Common myeloid progenitor, CD34-positive (primary cell): ENCODE measurements around the gene APOA4.

Experiments used
- CTCF ChIA-PET: fragments of 350-600 bp; sonication (Branson Sonifier 250); formaldehyde crosslinking; loops from one replicate; lab custom pipeline; 2021; ENCODE audit warnings: antibody characterized with exemption; lab: Charles Lee
- POLR2A ChIA-PET: fragments of 350-600 bp; sonication (Branson Sonifier 250); formaldehyde crosslinking; loops from one replicate; lab custom pipeline; 2021; ENCODE audit warnings: antibody characterized with exemption; lab: Charles Lee
- DNase-seq, 3 donors: peaks; one replicate each; pipeline versions ENCODE4 v3.0.0 to v3.0.0-alpha.2; 2013
- H3K27ac ChIP-seq, 2 experiments: 1 replicate in 1 of 2; 2 replicates in 1 of 2; pipeline ENCODE4 v1.7.0; 2013; ENCODE audit warnings: inconsistent platforms in 2 of 2, low read length in 2 of 2, mild to moderate bottlenecking in 2 of 2, low read depth in 1 of 2, moderate library complexity in 1 of 2; ENCODE audit not compliant: severe bottlenecking in 2 of 2, insufficient read depth in 1 of 2, poor library complexity in 1 of 2
- H3K27me3 ChIP-seq, 5 experiments: replicated peaks in 2 of 5; 1 replicate in 3 of 5; 2 replicates in 2 of 5; pipeline versions ENCODE4 v1.6.1 to v1.7.0; 2013; ENCODE audit warnings: low read length in 4 of 5, mild to moderate bottlenecking in 2 of 5, moderate library complexity in 2 of 5, inconsistent platforms in 1 of 5; ENCODE audit not compliant: insufficient read depth in 5 of 5, control insufficient read depth in 4 of 5
- H3K36me3 ChIP-seq, 4 experiments: 1 replicate in 2 of 4; 2 replicates in 2 of 4; pipeline versions ENCODE4 v1.6.1 to v1.7.0; 2013; ENCODE audit warnings: low read length in 3 of 4, control low read depth in 1 of 4, mild to moderate bottlenecking in 1 of 4; ENCODE audit not compliant: control insufficient read depth in 4 of 4, insufficient read depth in 4 of 4
- H3K4me1 ChIP-seq, 4 experiments: 1 replicate in 3 of 4; 2 replicates in 1 of 4; pipeline versions ENCODE4 v1.6.1 to v1.7.1; 2013; ENCODE audit warnings: low read length in 3 of 4, mild to moderate bottlenecking in 3 of 4, control low read depth in 1 of 4, inconsistent platforms in 1 of 4, moderate library complexity in 1 of 4; ENCODE audit not compliant: control insufficient read depth in 4 of 4, insufficient read depth in 4 of 4; ENCODE audit errors: control extremely low read depth in 1 of 4
- H3K4me3 ChIP-seq, 7 experiments: 1 replicate in 4 of 7; 2 replicates in 3 of 7; pipeline versions ENCODE4 v1.5.1 to v1.7.0; 2013; ENCODE audit warnings: mild to moderate bottlenecking in 7 of 7, low read length in 6 of 7, moderate library complexity in 6 of 7, inconsistent platforms in 2 of 7, low read depth in 2 of 7, control low read depth in 1 of 7; ENCODE audit not compliant: insufficient read depth in 4 of 7, control insufficient read depth in 1 of 7; ENCODE audit errors: extremely low read depth in 1 of 7
- H3K9me3 ChIP-seq, 5 experiments: 1 replicate in 4 of 5; 2 replicates in 1 of 5; pipeline versions ENCODE4 v1.6.1 to v1.7.1; 2013; ENCODE audit warnings: low read length in 4 of 5, mild to moderate bottlenecking in 2 of 5, inconsistent platforms in 1 of 5, low read depth in 1 of 5, moderate library complexity in 1 of 5; ENCODE audit not compliant: control insufficient read depth in 4 of 5, insufficient read depth in 2 of 5; ENCODE audit errors: control extremely low read depth in 1 of 5
- WGBS: methylation state at CpG from one replicate; pipeline ENCODE4 v1.1.5; 2013; ENCODE audit not compliant: insufficient coverage; 5-methylcytosine and 5-hydroxymethylcytosine counted together

APOA4 gene

DNA sequence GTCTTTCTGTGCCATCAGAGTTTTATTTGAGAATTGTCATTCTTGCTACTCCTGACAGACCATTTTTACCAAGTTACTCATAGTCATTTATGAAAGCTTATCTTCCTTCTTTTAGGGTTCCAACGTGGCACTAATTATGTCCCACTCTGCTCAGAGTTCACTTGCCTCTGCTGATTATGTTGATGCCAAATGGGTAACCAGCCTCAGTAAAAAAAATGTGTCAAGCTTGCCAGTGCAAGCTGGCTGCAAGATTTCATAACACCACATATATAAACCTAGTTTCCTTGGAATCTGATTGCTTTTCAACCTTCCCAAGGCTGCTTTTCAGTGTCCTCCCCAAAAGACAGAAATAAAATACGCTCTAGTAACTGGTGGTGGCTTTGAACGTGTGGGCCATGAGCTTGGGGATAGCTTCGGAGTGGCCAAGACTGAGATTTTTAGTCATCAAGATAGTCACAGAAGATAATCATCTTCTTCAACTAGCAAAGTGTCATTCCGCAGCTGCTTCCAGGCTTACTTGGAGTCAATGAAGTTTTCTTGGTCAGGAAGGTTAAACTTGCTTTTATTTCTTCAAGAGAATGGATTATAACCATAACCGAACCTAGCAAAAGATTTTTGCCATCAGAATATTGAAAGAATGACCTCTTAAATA, 43.8 kb upstream of the APOA4 start:
- no peak for DNase-seq
- Histone ChIP-seq H3K4me1 (peaks cover 14 to 33% (median 31%) of the 10 kb centered on the region in 4 experiments), H3K27me3 (no peaks in the 10 kb centered on the region), H3K9me3 (no peaks in the 10 kb centered on the region), H3K27ac (no peak overlapping the region), H3K36me3 (peaks cover 36 to 84% (median 68%) of the 10 kb centered on the region in 4 experiments), H3K4me3 (no peak overlapping the region)
- CTCF ChIA-PET, result interaction anchor here (0.9 to 2.1 kb wide), 8 partner anchors 8 to 54 kb away, joined by 3 to 7 read pairs (median 4); no protein-coding TSS in a partner anchor
- WGBS, result 96% methylated on average over 3 of the region's 6 CpGs
- POLR2A ChIA-PET, result no interaction called here

DNA sequence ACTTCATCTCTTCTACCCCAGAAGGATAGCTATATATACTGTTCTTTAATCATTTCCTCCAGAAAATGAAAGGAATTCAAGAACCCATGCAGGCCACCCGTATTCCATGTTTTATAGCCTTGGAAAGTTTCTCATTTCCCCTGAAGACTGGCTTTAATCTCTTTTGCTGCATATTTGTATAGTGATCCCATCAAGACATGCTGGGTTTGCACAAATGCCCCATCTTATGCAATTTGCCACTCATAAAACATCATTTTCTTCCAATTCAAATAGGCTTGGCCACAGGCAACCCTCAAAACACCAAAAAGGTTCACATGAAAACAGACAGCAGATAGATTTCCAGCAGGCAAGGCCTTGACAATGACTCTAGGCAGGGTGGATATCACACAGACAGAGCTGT, 42.6 kb upstream of the APOA4 start:
- H3K4me1 ChIP-seq, result peaks cover 9 to 21% (median 19%) of the 10 kb centered on the region in 4 experiments
- ChIA-PET POLR2A (interaction anchor here (0.6 kb wide), 1 partner anchor 12 kb away, joined by 4 read pairs; no protein-coding TSS in a partner anchor), CTCF (interaction anchor here (0.8 to 2.1 kb wide), 6 partner anchors 10 to 258 kb away, joined by 3 to 7 read pairs (median 4); partner anchors contain the start of gene APOA5)
- no peaks in the 10 kb centered on the region for H3K27me3 ChIP-seq
- no peaks in the 10 kb centered on the region for H3K9me3 ChIP-seq
- no peak overlapping the region for H3K4me3 ChIP-seq
- no peak for DNase-seq
- no peak overlapping the region for H3K27ac ChIP-seq
- 80% methylated on average over 1 of the region's 1 CpG for WGBS
- H3K36me3 ChIP-seq, result peaks cover 41 to 86% (median 70%) of the 10 kb centered on the region in 4 experiments

DNA sequence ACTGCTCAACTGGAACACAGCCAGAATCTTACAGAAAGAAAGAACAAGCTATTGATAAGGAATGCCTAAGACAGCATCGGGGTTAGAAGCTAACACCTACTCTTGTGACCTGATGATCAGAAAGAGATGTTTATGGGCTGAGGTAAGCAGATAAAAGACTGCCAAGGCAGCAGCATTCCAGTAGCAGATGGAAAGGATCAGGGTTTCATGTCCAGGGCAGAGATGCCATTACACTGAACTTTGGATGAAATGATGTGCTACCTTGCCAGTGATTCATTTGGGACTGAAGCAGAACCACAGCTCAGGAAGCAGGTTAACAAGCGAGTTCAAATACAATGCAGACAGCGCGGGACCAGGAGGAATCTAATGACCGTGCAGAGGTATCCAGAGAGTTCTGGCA, 41.4 kb upstream of the APOA4 start:
- Histone ChIP-seq H3K27me3 (no peaks in the 10 kb centered on the region), H3K36me3 (peaks cover 46 to 91% (median 74%) of the 10 kb centered on the region in 4 experiments), H3K4me1 (peaks cover 4 to 10% (median 8%) of the 10 kb centered on the region in 4 experiments), H3K9me3 (no peaks in the 10 kb centered on the region), H3K4me3 (no peak overlapping the region), H3K27ac (no peak overlapping the region)
- POLR2A ChIA-PET, result no interaction called here
- CTCF ChIA-PET, result interaction anchor here (0.6 to 4.0 kb wide), 7 partner anchors 10 to 259 kb away, joined by 3 to 12 read pairs (median 4); no protein-coding TSS in a partner anchor
- DNase-seq, result no peak
- 95% methylated on average over 5 of the region's 5 CpGs for WGBS

DNA sequence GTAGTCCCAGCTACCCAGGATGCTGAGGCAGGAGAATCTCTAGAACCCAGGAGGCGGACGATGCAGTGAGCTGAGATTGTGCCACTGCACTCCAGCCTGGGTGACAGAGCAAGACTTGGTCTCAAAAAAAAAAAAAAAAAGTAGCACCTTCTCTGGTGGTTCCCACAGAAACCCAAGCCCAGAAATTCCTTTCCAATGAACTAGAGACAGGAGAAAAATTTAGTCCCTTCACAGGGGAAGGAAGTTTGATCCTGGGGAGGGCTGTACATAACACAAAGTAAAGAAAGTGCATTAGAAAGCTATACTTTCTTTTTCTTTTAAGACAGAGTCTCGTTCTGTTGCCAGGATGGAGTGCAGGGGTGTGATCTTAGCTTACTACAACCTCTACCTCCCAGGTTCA, 39.8 kb upstream of the APOA4 start:
- peaks cover 0 to 5% (median 0%) of the 10 kb centered on the region in 4 experiments for H3K4me1 ChIP-seq
- peaks cover 39 to 96% (median 76%) of the 10 kb centered on the region in 4 experiments for H3K36me3 ChIP-seq
- no peak for DNase-seq
- 100% methylated on average over 2 of the region's 3 CpGs for WGBS
- no peak overlapping the region for H3K27ac ChIP-seq
- no peaks in the 10 kb centered on the region for H3K27me3 ChIP-seq
- CTCF ChIA-PET, result interaction anchor here (0.6 to 4.0 kb wide), 7 partner anchors 9 to 247 kb away, joined by 3 to 12 read pairs (median 3); no protein-coding TSS in a partner anchor
- no peaks in the 10 kb centered on the region for H3K9me3 ChIP-seq
- POLR2A ChIA-PET, result no interaction called here
- H3K4me3 ChIP-seq, result no peak overlapping the region

DNA sequence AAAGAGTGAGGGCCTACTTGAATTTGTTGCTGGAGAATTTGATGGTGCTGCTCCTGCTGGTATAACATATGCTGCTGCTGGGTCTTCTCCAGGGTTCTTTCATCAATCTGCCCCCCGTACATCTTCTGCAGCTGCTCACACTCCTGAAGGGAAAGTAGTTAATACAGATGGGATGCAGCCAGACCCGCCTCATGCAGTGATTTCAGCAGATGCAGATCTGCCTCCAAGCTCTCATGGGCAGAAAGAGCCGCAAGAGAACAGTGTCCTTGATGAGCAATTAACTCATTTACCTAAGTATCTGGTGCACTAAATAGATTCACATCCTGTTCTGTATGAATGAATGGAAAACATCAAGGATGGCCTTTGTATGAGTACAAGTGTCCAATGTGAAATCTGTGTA, 39.1 kb upstream of the APOA4 start:
- no CpG with 5 or more reads among the region's 3 CpGs for WGBS
- Histone ChIP-seq H3K27ac (no peak overlapping the region), H3K36me3 (peaks cover 34 to 96% (median 75%) of the 10 kb centered on the region in 4 experiments), H3K4me1 (peaks cover 0 to 5% (median 0%) of the 10 kb centered on the region in 4 experiments), H3K9me3 (no peaks in the 10 kb centered on the region), H3K4me3 (no peak overlapping the region), H3K27me3 (no peaks in the 10 kb centered on the region)
- CTCF ChIA-PET, result interaction anchor here (1.5 to 4.0 kb wide), 3 partner anchors 8 to 26 kb away, joined by 3 to 12 read pairs (median 8); no protein-coding TSS in a partner anchor
- POLR2A ChIA-PET, result no interaction called here
- no peak for DNase-seq

DNA sequence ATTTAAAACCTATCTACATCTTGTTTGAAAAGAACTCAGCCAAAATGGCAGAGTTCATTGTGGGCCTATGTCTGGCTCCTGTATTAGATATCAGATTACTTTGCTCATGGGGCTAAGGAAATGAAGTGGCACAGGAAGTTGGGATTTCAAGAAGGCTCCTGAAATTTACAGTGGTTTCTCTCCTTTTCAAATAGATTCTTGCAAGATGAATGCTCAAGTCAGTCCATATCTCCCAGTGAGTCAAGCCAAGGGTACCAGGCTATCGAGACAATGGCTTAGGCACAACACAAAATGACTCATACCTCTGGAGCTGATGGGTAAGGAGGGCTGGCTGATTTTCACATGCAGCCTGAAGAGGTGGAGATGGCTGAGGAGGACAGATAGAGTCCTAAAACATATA, 38.4 kb upstream of the APOA4 start:
- H3K4me1 ChIP-seq, result peaks cover 0 to 5% (median 0%) of the 10 kb centered on the region in 4 experiments
- H3K9me3 ChIP-seq, result no peaks in the 10 kb centered on the region
- H3K27me3 ChIP-seq, result no peaks in the 10 kb centered on the region
- H3K4me3 ChIP-seq, result no peak overlapping the region
- ChIA-PET CTCF (interaction anchor here (2.1 to 4.0 kb wide), 2 partner anchors 7 to 26 kb away, joined by 8 to 12 read pairs; no protein-coding TSS in a partner anchor), POLR2A (no interaction called here)
- 89% methylated on average over 1 of the region's 1 CpG for WGBS
- DNase-seq, result no peak
- H3K36me3 ChIP-seq, result peaks cover 31 to 95% (median 72%) of the 10 kb centered on the region in 4 experiments
- H3K27ac ChIP-seq, result no peak overlapping the region

DNA sequence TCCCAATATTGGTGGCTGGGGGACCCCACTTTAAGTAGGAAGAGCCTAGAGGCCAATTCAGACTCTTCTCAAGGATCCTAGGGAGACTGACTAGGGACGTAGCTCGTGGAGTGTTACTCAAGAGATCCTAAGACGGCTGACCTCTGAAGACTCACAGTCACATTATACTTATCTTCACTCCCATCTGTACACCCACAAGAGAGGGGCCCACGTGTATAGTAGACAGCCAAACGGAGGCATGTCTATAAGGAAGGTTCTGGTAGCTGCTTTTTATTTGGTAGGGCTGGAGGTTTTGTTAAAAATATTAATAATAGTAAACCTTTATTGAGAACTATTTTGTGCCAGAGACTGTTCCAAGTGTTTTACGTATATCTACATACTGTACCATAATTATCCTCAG, 37.2 kb upstream of the APOA4 start:
- Histone ChIP-seq H3K27ac (no peak overlapping the region), H3K9me3 (no peaks in the 10 kb centered on the region), H3K4me3 (no peak overlapping the region), H3K4me1 (peaks cover 0 to 11% (median 7%) of the 10 kb centered on the region in 4 experiments), H3K27me3 (no peaks in the 10 kb centered on the region), H3K36me3 (peaks cover 27 to 89% (median 70%) of the 10 kb centered on the region in 4 experiments)
- no peak for DNase-seq
- ChIA-PET CTCF (interaction anchor here (2.1 kb wide), 1 partner anchor 245 kb away, joined by 5 read pairs; no protein-coding TSS in a partner anchor), POLR2A (interaction anchor here (0.7 kb wide), 1 partner anchor 12 kb away, joined by 3 read pairs; no protein-coding TSS in a partner anchor)
- 100% methylated on average over 2 of the region's 6 CpGs for WGBS
